Stimulated activated CD4-positive, alpha-beta T cell treated with anti-CD3 and anti-CD28 coated beads, Interleukin-12 subunit alpha, Interleukin-12 subunit beta, amount 100 ng/mL, for 4 hours (primary cell): ENCODE results near the gene ADGRF3.
"Not testable (repeated sequence)": the region's sequence is repeated elsewhere in the genome, so short reads cannot be mapped to it uniquely, and the experiment has no call there.

Experiments used
- DNase-seq: peaks from one replicate; pipeline ENCODE4 v3.0.0-alpha.2; 2020

The ADGRF3 gene

GRCh38 chr2:26347286-26347865 is 787 bp upstream of the ADGRF3 start:
- no peak for DNase-seq

GRCh38 chr2:26345545-26346453 is 790 bp downstream of the ADGRF3 start, which contains the start of gene SELENOI:
SELENOI (plus strand) TSS chr2:26346143; CDS start chr2:26346233, 90 bp downstream.
- peak; percentile 98 for DNase-seq

- no peak for DNase-seq
Observed at GRCh38 chr2:26345283-26345544, 1.4 kb downstream of the ADGRF3 start.

GRCh38 chr2:26344581-26345282 is 1.9 kb downstream of the ADGRF3 start:
- DNase-seq: peak; percentile 27

GRCh38 chr2:26340831-26341230 is 5.8 kb downstream of the ADGRF3 start:
- DNase-seq: no peak

- no peak for DNase-seq
Observed at GRCh38 chr2:26337298-26337697, 9.3 kb downstream of the ADGRF3 start.

GRCh38 chr2:26336719-26337118 is 9.9 kb downstream of the ADGRF3 start:
- DNase-seq: no peak

- no peak for DNase-seq
Observed at GRCh38 chr2:26335231-26335630, 11.4 kb downstream of the ADGRF3 start.

- DNase-seq: no peak
Observed at GRCh38 chr2:26333293-26333692, 13.3 kb downstream of the ADGRF3 start.

- DNase-seq: not testable (repeated sequence)
Observed at GRCh38 chr2:26331321-26331720, 15.3 kb downstream of the ADGRF3 start.

GRCh38 chr2:26330604-26331003 is 16.0 kb downstream of the ADGRF3 start:
- no peak for DNase-seq

- DNase-seq: peak; percentile 79
Observed at GRCh38 chr2:26330114-26330549, 16.5 kb downstream of the ADGRF3 start.

GRCh38 chr2:26329083-26329482 is 17.5 kb downstream of the ADGRF3 start:
- DNase-seq: not testable (repeated sequence)

GRCh38 chr2:26327291-26328272 is 19.0 kb downstream of the ADGRF3 start:
- DNase-seq: no peak

GRCh38 chr2:26326514-26326913 is 20.1 kb downstream of the ADGRF3 start:
- no peak for DNase-seq

- no peak for DNase-seq
Observed at GRCh38 chr2:26325851-26326250, 20.7 kb downstream of the ADGRF3 start.

- no peak for DNase-seq
Observed at GRCh38 chr2:26324903-26325302, 21.7 kb downstream of the ADGRF3 start.

- not testable (repeated sequence) for DNase-seq
Observed at GRCh38 chr2:26324479-26324878, 22.1 kb downstream of the ADGRF3 start.

- no peak for DNase-seq
Observed at GRCh38 chr2:26318950-26319349, 27.6 kb downstream of the ADGRF3 start.

- DNase-seq: no peak
Observed at GRCh38 chr2:26317377-26318105, 29.0 kb downstream of the ADGRF3 start.

- DNase-seq: no peak
Observed at GRCh38 chr2:26316845-26317244, 29.7 kb downstream of the ADGRF3 start.

GRCh38 chr2:26316041-26316440 is 30.5 kb downstream of the ADGRF3 start:
- no peak for DNase-seq
